HEK293 (cell line): ENCODE measurements around the gene BLOC1S4.

Experiments
- CTCF ChIA-PET: fragments of 350-600 bp; formaldehyde crosslinking; extraction: SDS; loops from one replicate; lab custom pipeline; 2021; ENCODE audit warnings: antibody characterized with exemption; lab: Yijun Ruan, JAX
- POLR2A ChIA-PET: fragments of 300-600 bp; formaldehyde crosslinking; extraction: SDS; loops from one replicate; lab custom pipeline; 2020; ENCODE audit warnings: antibody characterized with exemption, inconsistent platforms; lab: Yijun Ruan, JAX
- H3K27ac ChIP-seq: fragments of 200-500 bp; sonication (Bioruptor generic); 2 replicates; pipeline ENCODE4 v1.5.1; 2014; ENCODE audit warnings: low read depth, low read length, control low read depth, inconsistent platforms; ENCODE audit errors: extremely low read depth
- H3K36me3 ChIP-seq, 2 experiments: fragments of 200-500 bp in 1 of 2; sonication (Bioruptor generic) in 1 of 2; 1 replicate in 1 of 2; 2 replicates in 1 of 2; pipeline ENCODE4 v1.5.1; 2014 to 2017; ENCODE audit warnings: inconsistent platforms in 2 of 2, low read length in 2 of 2; ENCODE audit not compliant: control insufficient read depth in 2 of 2, insufficient read depth in 1 of 2
- H3K4me1 ChIP-seq: fragments of 200-500 bp; sonication (Bioruptor generic); 2 replicates; pipeline ENCODE4 v1.5.1; 2014; ENCODE audit warnings: mild to moderate bottlenecking, low read length, inconsistent platforms; ENCODE audit not compliant: control insufficient read depth, insufficient read depth
- H3K4me3 ChIP-seq: 2 replicates; pipeline ENCODE4 v1.5.1; 2011; ENCODE audit warnings: low read depth, mild to moderate bottlenecking, control low read depth, low read length, moderate library complexity
- H3K9me3 ChIP-seq: fragments of 200-500 bp; sonication (Bioruptor generic); 2 replicates; pipeline ENCODE4 v1.5.1; 2014; ENCODE audit warnings: low read depth, low read length, inconsistent platforms; ENCODE audit not compliant: control insufficient read depth, insufficient read depth
- CTCF ChIP-seq: fragments of 450-650 bp; formaldehyde crosslinking; IDR thresholded peaks from 2 replicates; pipeline ENCODE4 v1.5.1; 2016; ENCODE audit warnings: missing biosample characterization, missing genetic modification characterization
- EGR2 ChIP-seq: fragments of 450-650 bp; formaldehyde crosslinking; IDR thresholded peaks from 2 replicates; pipeline ENCODE4 v1.5.1; 2016; ENCODE audit warnings: low read depth, missing biosample characterization, missing genetic modification characterization
- ELK4 ChIP-seq: IDR thresholded peaks from 2 replicates; pipeline ENCODE4 v1.6.1; 2011; ENCODE audit warnings: mild to moderate bottlenecking, low read depth, low read length, borderline replicate concordance
- KLF7 ChIP-seq: fragments of 450-650 bp; formaldehyde crosslinking; IDR thresholded peaks from 2 replicates; pipeline ENCODE4 v1.5.1; 2016; ENCODE audit warnings: missing biosample characterization, missing genetic modification characterization, borderline replicate concordance
- PATZ1 ChIP-seq: fragments of 450-650 bp; formaldehyde crosslinking; IDR thresholded peaks from 2 replicates; pipeline ENCODE4 v1.5.1; 2016; ENCODE audit warnings: missing biosample characterization, missing genetic modification characterization
- PRDM1 ChIP-seq: fragments of 450-650 bp; formaldehyde crosslinking; IDR thresholded peaks from 2 replicates; pipeline ENCODE4; 2016; ENCODE audit warnings: missing biosample characterization, missing genetic modification characterization
- ZBTB11 ChIP-seq: fragments of 450-650 bp; formaldehyde crosslinking; conservative IDR thresholded peaks from 2 replicates; pipeline ENCODE4 v1.5.1; 2016; ENCODE audit warnings: low read depth, missing biosample characterization, missing genetic modification characterization
- ZBTB17 ChIP-seq: fragments of 450-650 bp; formaldehyde crosslinking; IDR thresholded peaks from 2 replicates; pipeline ENCODE4 v1.5.1; 2016; ENCODE audit warnings: missing biosample characterization, missing genetic modification characterization
- ZNF112 ChIP-seq: fragments of 450-650 bp; formaldehyde crosslinking; IDR thresholded peaks from 2 replicates; pipeline ENCODE4 v1.5.0; 2017; ENCODE audit warnings: missing biosample characterization, missing genetic modification characterization
- ZNF184 ChIP-seq: fragments of 450-650 bp; IDR thresholded peaks from 2 replicates; pipeline ENCODE4 v1.5.1; 2018; ENCODE audit warnings: missing biosample characterization, mild to moderate bottlenecking, missing genetic modification characterization
- ZNF223 ChIP-seq: fragments of 450-650 bp; formaldehyde crosslinking; IDR thresholded peaks from 2 replicates; pipeline ENCODE4 v1.5.1; 2016; ENCODE audit warnings: missing biosample characterization, missing genetic modification characterization
- ZNF24 ChIP-seq: fragments of 450-650 bp; formaldehyde crosslinking; IDR thresholded peaks from 2 replicates; pipeline ENCODE4 v1.5.1; 2016; ENCODE audit warnings: missing biosample characterization, missing genetic modification characterization
- ZNF280C ChIP-seq: fragments of 450-650 bp; formaldehyde crosslinking; IDR thresholded peaks from 2 replicates; pipeline ENCODE4 v1.5.1; 2016; ENCODE audit warnings: missing biosample characterization, missing genetic modification characterization
- ZNF292 ChIP-seq: fragments of 450-650 bp; formaldehyde crosslinking; IDR thresholded peaks from 2 replicates; pipeline ENCODE4 v1.5.1; 2016; ENCODE audit warnings: low read depth, missing biosample characterization, missing genetic modification characterization, borderline replicate concordance
- ZNF555 ChIP-seq: fragments of 450-650 bp; formaldehyde crosslinking; conservative IDR thresholded peaks from 2 replicates; pipeline ENCODE4 v1.5.1; 2017; ENCODE audit warnings: missing biosample characterization, mild to moderate bottlenecking, missing genetic modification characterization, inconsistent platforms
- ZNF561 ChIP-seq: fragments of 450-650 bp; IDR thresholded peaks from 2 replicates; pipeline ENCODE4 v1.5.1; 2018; ENCODE audit warnings: missing biosample characterization, missing genetic modification characterization, borderline replicate concordance
- ZNF623 ChIP-seq: fragments of 450-650 bp; formaldehyde crosslinking; IDR thresholded peaks from 2 replicates; pipeline ENCODE4 v1.5.1; 2016; ENCODE audit warnings: missing biosample characterization, missing genetic modification characterization
- ZNF660 ChIP-seq: fragments of 450-650 bp; IDR thresholded peaks from 2 replicates; pipeline ENCODE4 v1.5.1; 2018; ENCODE audit warnings: missing biosample characterization, mild to moderate bottlenecking, missing genetic modification characterization
- ZNF785 ChIP-seq: fragments of 450-650 bp; formaldehyde crosslinking; IDR thresholded peaks from 2 replicates; pipeline ENCODE4 v1.5.1; 2016; ENCODE audit warnings: missing biosample characterization, missing genetic modification characterization

BLOC1S4 gene

GRCh38 chr4:6680372-6681034, 35.5 kb upstream of the BLOC1S4 start:
- CTCF ChIA-PET, result interaction anchor here (0.7 to 1.2 kb wide), 3 partner anchors 16 to 383 kb away, joined by 3 read pairs; no protein-coding TSS in a partner anchor
- TF ChIP-seq ZNF561, result no peak
- no peak for TF ChIP-seq ZNF112 (tag by site-specific recombination)
- TF ChIP-seq ZNF623, result peak; percentile 93
- no peak for TF ChIP-seq ZNF785 (tag by site-specific recombination)
- no peak for TF ChIP-seq ZNF292
- no peak for TF ChIP-seq ZNF24 (tag by site-specific recombination)
- peaks cover 0 to 28% of the 10 kb centered on the region in 2 experiments; a peak in 2 of 3 replicates for H3K36me3 ChIP-seq
- POLR2A ChIA-PET, result no interaction called here
- H3K4me3 ChIP-seq, result no peak overlapping the region
- no peak overlapping the region for H3K27ac ChIP-seq
- H3K4me1 ChIP-seq, result no peaks in the 10 kb centered on the region
- no peaks in the 10 kb centered on the region for H3K9me3 ChIP-seq

- TF ChIP-seq ELK4 (no peak), CTCF (peak; percentile 53; the same call in 1 of the 2 replicates)
- TF ChIP-seq, all 188 proteins: peak for 1
- Histone ChIP-seq H3K36me3 (peaks cover 0 to 21% of the 10 kb centered on the region in 2 experiments; a peak in 2 of 3 replicates), H3K27ac (no peak overlapping the region), H3K4me1 (no peaks in the 10 kb centered on the region), H3K9me3 (no peaks in the 10 kb centered on the region), H3K4me3 (no peak overlapping the region)
- CTCF ChIA-PET, result interaction anchor here (1.2 kb wide), 1 partner anchor 15 kb away, joined by 3 read pairs; no protein-coding TSS in a partner anchor
- POLR2A ChIA-PET, result no interaction called here
Measured at GRCh38 chr4:6681191-6681590, 34.8 kb upstream of the BLOC1S4 start.

GRCh38 chr4:6682862-6683590, 32.9 kb upstream of the BLOC1S4 start:
- H3K36me3 ChIP-seq, result peaks cover 0 to 10% of the 10 kb centered on the region in 2 experiments; a peak in 1 of 3 replicates
- POLR2A ChIA-PET, result interaction anchor here (0.5 kb wide), 1 partner anchor 17 kb away, joined by 3 read pairs; no protein-coding TSS in a partner anchor
- no peaks in the 10 kb centered on the region for H3K9me3 ChIP-seq
- no peak overlapping the region for H3K27ac ChIP-seq
- H3K4me1 ChIP-seq, result no peaks in the 10 kb centered on the region
- CTCF ChIA-PET, result interaction anchor here (0.5 kb wide), 1 partner anchor 111 kb away, joined by 4 read pairs; no protein-coding TSS in a partner anchor
- no peak overlapping the region for H3K4me3 ChIP-seq
- TF ChIP-seq ZNF184 (tag by site-specific recombination) (no peak), ZNF660 (no peak), KLF7 (tag by site-specific recombination) (no peak), EGR2 (tag by site-specific recombination) (no peak), ZBTB11 (tag by site-specific recombination) (no peak), PATZ1 (tag by site-specific recombination) (no peak), ZNF223 (tag by site-specific recombination) (no peak), ZNF280C (tag by site-specific recombination) (no peak), ZNF555 (tag by site-specific recombination) (no peak), PRDM1 (no peak), ZBTB17 (no peak)
